Measurements from ENCODE around the gene ABCD3. TPM values are rescaled to one million over a fixed set of nuclear protein-coding genes. Genes with fewer than 3 reads are reported as not detected.
A peak's percentile ranks its signal among the peaks of the same experiment; 100 is the strongest.

The ABCD3 gene
- total RNA-seq, 2 donors from 2014 or later: 26.3 to 51.5 TPM

DNA sequence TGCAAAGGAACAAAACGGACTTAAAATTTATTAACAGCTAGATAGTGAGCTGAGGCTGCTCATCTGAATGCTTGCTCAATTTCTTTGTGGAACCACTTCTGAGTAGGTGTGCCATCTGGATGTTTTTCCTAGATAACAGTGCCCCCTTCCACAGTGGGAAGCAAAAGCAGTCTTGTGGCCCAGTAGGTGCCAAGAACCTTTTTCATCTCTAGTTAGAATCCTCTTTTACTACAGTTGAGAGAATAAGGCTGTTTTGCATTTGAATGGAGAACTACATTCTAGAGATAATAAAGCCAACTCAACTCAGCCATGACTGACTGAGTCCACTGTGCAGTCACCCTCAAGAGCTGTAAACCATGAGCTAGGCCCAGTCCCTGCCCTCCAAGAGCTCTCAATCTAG lies 110.1 kb downstream of the ABCD3 start:
- ATAC-seq (no peak), DNase-seq (ENCODE audit: low spot score in 2 of 2) (no peak)
- Mint-ChIP-seq H3K27ac (no peak overlapping the region), H3K9me3 (no peaks in the 10 kb centered on the region), H3K36me3 (no peaks in the 10 kb centered on the region)

GRCh38 chr1:94528826-94529225 lies 110.6 kb downstream of the ABCD3 start:
- DNase-seq (ENCODE audit: low spot score in 2 of 2): no peak
- no peaks in the 10 kb centered on the region for H3K36me3 Mint-ChIP-seq
- no peak for ATAC-seq
- H3K27ac Mint-ChIP-seq: no peak overlapping the region
- H3K9me3 Mint-ChIP-seq: no peaks in the 10 kb centered on the region

- ATAC-seq: no peak
- Mint-ChIP-seq H3K27ac (no peak overlapping the region), H3K9me3 (no peaks in the 10 kb centered on the region), H3K36me3 (no peaks in the 10 kb centered on the region)
- DNase-seq (ENCODE audit: low spot score in 2 of 2): no peak
These were observed 111.2 kb downstream of the ABCD3 start for GRCh38 chr1:94529416-94529815.

- Mint-ChIP-seq H3K36me3 (no peaks in the 10 kb centered on the region), H3K27ac (no peak overlapping the region)
These were observed 112.2 kb downstream of the ABCD3 start for GRCh38 chr1:94530373-94530878.

DNA sequence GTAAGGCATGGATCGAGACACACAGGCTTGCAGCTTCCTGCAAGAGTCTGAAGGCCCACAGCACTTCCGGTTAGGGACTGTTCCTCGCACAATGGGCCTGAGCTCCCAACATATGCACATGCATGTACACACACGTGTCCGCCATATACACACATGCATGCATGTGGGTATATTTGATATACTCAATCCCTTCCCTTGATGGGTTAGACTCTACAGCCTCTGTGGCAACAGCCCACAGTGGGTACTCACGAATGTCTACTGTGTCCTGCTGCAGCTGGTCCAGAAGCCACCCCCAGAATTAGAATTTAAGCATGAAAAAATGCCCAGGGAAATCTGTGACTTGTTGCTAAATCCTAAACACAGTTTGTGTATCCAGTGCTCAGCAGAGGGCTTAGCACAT lies 113.5 kb downstream of the ABCD3 start:
- ATAC-seq (no peak), DNase-seq (ENCODE audit: low spot score in 2 of 2) (no peak)
- H3K9me3 Mint-ChIP-seq: no peaks in the 10 kb centered on the region
- no peak overlapping the region for H3K27ac Mint-ChIP-seq
- no peaks in the 10 kb centered on the region for H3K36me3 Mint-ChIP-seq

More at GRCh38 chr1:94530373-94530878, 112.2 kb downstream of the ABCD3 start:
- no peaks in the 10 kb centered on the region for H3K9me3 Mint-ChIP-seq
- ATAC-seq (no peak), DNase-seq (ENCODE audit: low spot score in 2 of 2) (no peak)

- H3K36me3 Mint-ChIP-seq: no peaks in the 10 kb centered on the region
- ATAC-seq: no peak
- H3K27ac Mint-ChIP-seq: no peak overlapping the region
- DNase-seq (ENCODE audit: low spot score in 2 of 2): no peak
- H3K9me3 Mint-ChIP-seq: no peaks in the 10 kb centered on the region
These were observed 113.9 kb downstream of the ABCD3 start for GRCh38 chr1:94532077-94532476.

DNA sequence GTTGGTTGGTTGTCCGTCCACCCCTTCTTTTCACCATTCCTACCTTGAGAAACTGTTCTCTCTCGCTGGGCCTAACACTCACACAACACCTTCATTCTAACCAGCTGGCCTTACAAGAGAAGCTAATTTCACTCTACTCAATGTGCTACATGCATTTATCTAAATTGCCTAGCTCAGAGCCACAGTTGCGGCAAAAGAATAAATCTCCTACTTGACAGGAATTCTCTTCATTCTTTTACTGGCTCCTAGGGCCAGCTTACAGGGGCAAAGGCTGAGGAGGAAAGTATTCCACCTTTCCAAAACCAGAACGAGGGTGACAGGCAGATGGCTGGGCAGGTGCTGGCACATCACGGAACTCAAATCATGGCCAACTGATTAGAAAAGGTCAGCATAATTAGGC lies 116.9 kb downstream of the ABCD3 start:
- ATAC-seq: no peak

GRCh38 chr1:94535879-94536278 lies 117.7 kb downstream of the ABCD3 start:
- Mint-ChIP-seq H3K27ac (no peak overlapping the region), H3K9me3 (no peaks in the 10 kb centered on the region), H3K36me3 (peaks cover 0 to 6% of the 10 kb centered on the region in 2 donors)
- DNase-seq (ENCODE audit: low spot score in 2 of 2): no peak
- ATAC-seq: no peak

More for the DNA sequence above, 116.9 kb downstream of the ABCD3 start:
- Mint-ChIP-seq H3K27ac (no peak overlapping the region), H3K9me3 (no peaks in the 10 kb centered on the region), H3K36me3 (peaks cover 0 to 6% of the 10 kb centered on the region in 2 donors)
- no peak for DNase-seq (ENCODE audit: low spot score in 2 of 2)

DNA sequence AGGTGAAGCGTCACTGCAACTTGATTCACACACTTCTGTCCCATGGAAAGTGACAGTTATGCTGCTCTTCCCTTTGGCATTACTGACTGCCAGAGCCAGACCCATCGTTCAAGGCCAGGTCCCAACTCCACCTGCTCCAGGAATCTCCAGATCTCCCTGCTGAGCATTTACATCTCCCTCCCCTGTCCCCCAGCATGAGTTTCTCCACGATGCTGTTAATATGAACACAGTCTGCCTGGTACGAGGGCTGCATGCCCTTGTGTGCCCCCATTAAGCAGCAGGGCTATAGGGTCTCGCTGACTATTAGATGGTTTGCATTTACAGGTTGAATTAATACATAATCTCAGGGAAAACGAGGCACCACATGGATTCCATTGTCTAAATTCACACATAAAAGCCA lies 119.1 kb downstream of the ABCD3 start:
- H3K27ac Mint-ChIP-seq: no peak overlapping the region
- ATAC-seq: no peak
- no peaks in the 10 kb centered on the region for H3K9me3 Mint-ChIP-seq

GRCh38 chr1:94538243-94538827 lies 120.1 kb downstream of the ABCD3 start:
- Mint-ChIP-seq H3K9me3 (no peaks in the 10 kb centered on the region), H3K27ac (no peak overlapping the region), H3K36me3 (peaks cover 0 to 6% of the 10 kb centered on the region in 2 donors)
- DNase-seq (ENCODE audit: low spot score in 2 of 2) (no peak), ATAC-seq (no peak)

More for the DNA sequence above, 119.1 kb downstream of the ABCD3 start:
- peaks cover 0 to 6% of the 10 kb centered on the region in 2 donors for H3K36me3 Mint-ChIP-seq
- DNase-seq (ENCODE audit: low spot score in 2 of 2): no peak

DNA sequence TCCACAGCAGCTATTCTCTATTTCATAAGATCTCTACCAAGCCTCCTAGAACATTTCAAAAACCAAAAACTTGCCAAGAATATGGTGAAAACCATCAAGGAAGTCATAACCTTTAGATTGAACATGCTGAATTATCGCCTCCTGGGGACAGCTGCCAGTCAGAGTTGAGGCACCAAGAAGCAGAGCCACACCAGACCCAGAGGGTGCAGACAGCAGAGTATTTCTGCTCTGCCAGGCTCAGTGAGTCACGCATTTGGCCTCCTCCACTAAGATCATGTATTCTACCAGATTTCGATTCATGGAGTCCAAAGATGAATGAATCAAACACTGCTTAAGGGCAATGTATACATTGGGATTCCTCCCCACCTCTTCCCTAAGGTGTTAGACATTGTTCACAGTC lies 121.3 kb downstream of the ABCD3 start:
- DNase-seq (ENCODE audit: low spot score in 2 of 2) (no peak), ATAC-seq (no peak)
- H3K27ac Mint-ChIP-seq: no peak overlapping the region
- H3K36me3 Mint-ChIP-seq: peaks cover 0 to 6% of the 10 kb centered on the region in 2 donors
- H3K9me3 Mint-ChIP-seq: no peaks in the 10 kb centered on the region

DNA sequence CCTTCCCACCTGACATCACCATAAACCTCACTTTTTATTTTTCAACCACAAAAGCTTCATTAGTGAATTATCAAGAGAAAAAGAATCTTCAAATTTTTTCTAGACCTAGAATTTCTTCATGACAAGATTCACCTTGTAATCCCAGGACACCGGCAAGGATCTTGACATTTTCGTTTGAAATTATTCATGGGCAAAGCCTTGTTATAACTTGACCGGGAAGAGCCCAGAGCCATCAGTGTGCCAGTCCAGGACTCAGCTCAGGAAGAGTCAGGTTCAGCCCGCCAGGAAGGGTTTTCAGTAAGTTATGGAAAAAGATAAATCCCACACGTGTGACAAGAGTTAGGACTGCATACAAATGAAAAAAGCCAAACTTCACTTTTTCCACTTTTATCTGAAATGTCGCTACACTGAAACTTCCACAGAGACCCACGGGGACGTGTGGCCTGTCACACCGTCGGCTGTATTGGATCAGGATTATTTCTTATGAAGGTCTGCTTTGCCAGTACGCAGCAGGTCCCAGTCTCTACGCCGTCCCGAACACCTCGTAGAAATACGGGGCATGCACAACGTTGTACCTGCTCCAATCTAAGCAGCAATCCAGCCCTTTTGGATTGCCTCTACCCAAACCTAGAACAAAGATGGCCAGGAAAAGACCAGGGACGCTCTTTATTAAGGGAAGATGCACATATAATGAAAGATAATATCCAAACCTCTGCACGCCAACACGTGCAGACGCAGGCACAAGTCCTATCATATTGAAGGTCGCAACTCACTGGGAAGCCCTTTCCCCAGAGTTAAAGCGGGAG lies 122.5 kb downstream of the ABCD3 start:
- DNase-seq (ENCODE audit: low spot score in 2 of 2) (no peak), ATAC-seq (no peak)
- Mint-ChIP-seq H3K27ac (no peak overlapping the region), H3K36me3 (peaks cover 0 to 6% of the 10 kb centered on the region in 2 donors), H3K9me3 (no peaks in the 10 kb centered on the region)

DNA sequence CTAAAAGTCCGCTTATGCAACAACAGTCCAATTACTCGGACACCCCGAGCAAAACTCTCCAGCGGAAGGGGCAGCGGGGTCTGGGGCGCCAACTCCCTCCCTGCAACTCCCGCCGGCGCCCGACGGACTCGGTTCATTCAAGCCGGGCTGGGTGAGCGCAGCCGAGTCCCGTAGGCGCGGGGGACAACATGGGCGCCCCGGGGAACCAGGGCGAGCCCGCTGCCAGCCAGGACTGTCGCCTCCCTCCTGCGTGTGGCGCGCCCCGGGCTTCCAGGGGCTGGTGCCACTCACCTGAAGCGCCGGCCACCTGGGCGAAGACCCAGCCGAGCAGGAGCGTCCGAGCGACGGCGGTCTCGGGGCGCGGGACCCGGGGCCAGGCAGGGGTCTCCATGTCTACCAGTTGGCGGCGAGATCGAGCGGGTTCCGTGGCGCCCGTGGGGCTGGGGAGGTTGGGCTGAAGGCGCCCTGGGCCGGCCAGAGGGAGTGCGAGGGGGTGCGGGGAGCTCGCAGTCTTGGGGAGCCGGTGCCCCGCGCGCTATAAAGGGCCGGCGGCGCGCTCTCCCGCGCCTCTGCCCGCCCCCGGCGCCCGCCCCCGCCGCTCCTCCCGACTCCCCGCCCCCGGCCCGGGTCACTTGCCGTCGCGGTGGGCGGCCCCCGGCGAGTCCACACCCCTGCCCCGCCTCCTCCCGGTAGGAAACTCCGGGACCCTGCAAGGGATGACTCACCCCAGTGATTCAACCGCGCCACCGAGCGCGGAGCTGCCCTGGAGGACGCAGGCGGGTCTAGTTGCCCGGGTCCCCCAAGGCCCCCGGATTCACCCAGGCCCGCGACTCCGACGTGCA lies 123.3 kb downstream of the ABCD3 start, which contains the start of gene F3:
Gene F3 (minus strand): TSS at position 514 of the 842 bp plus-strand sequence. CDS start 123 bp downstream, at position 391.
- DNase-seq (ENCODE audit: low spot score in 2 of 2): peak; percentile 75 to 76
- H3K36me3 Mint-ChIP-seq: peaks cover 0 to 6% of the 10 kb centered on the region in 2 donors

DNA sequence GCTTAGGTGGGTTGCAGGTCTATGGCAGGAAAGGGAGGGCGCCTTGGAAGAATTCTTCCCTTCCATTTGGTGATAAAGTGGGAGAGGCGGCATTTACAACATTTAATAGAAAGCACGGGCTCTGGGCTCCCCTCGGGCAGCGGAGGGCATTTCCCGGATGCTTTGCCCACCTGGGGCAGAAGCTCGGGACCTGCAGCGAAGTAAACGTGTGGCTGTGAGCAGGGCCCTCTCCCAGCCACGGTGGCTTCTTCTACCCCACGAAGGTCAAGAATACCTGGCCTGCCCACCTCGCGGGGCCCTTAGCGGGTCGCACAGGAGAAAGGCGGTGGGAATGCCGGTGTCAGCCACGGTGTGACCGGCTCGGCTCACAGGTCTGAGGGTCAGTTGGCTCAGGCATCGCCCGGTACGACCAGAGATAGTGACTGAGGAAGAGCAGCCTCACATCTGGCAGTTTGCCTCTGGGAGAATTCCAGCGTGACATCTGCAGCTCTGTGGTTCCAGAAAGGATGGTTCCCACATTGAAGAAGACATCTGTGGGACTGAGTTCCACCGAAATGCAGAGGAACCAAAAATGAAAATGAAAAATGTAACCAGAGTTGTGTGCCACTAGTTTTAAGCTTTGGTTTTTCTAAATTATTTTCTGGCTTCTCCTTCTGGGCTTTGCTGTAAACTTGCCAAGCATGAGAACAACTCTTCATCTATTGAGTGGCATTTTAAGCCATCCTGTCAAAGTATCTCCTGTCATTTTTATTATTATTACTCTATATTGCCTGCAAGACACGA lies 124.1 kb downstream of the ABCD3 start:
- Mint-ChIP-seq H3K9me3 (no peaks in the 10 kb centered on the region), H3K27ac (no peak overlapping the region), H3K36me3 (peaks cover 0 to 6% of the 10 kb centered on the region in 2 donors)
- ATAC-seq (peak; percentile 11 to 22), DNase-seq (ENCODE audit: low spot score in 2 of 2) (no peak)

More for the DNA sequence above, 123.3 kb downstream of the ABCD3 start, which contains the start of gene F3:
- no peak within 1 kb of the TSS for H3K27ac Mint-ChIP-seq
- ATAC-seq: peak; percentile 98
- no peaks in the 10 kb centered on the region for H3K9me3 Mint-ChIP-seq

GRCh38 chr1:94543001-94543400 lies 124.8 kb downstream of the ABCD3 start:
- H3K9me3 Mint-ChIP-seq: no peaks in the 10 kb centered on the region
- peaks cover 0 to 6% of the 10 kb centered on the region in 2 donors for H3K36me3 Mint-ChIP-seq
- no peak for ATAC-seq
- H3K27ac Mint-ChIP-seq: no peak overlapping the region
- no peak for DNase-seq (ENCODE audit: low spot score in 2 of 2)
